ENCODE data around the gene CDK14.

The CDK14 gene

GRCh38 chr7:90897961-90898469 lies 301.9 kb downstream of the CDK14 start:
- no peak for TF ChIP-seq TCF12 (IDR thresholded peaks at IDR 0.05; ENCODE audit: low read depth)
- TF ChIP-seq EGR1 (IDR thresholded peaks at IDR 0.05): no peak
- TF ChIP-seq ZBTB7A (IDR thresholded peaks at IDR 0.05; ENCODE audit: low read depth): no peak
- no peak for TF ChIP-seq CREB1 (IDR thresholded peaks at IDR 0.05; ENCODE audit: low read depth)

DNA sequence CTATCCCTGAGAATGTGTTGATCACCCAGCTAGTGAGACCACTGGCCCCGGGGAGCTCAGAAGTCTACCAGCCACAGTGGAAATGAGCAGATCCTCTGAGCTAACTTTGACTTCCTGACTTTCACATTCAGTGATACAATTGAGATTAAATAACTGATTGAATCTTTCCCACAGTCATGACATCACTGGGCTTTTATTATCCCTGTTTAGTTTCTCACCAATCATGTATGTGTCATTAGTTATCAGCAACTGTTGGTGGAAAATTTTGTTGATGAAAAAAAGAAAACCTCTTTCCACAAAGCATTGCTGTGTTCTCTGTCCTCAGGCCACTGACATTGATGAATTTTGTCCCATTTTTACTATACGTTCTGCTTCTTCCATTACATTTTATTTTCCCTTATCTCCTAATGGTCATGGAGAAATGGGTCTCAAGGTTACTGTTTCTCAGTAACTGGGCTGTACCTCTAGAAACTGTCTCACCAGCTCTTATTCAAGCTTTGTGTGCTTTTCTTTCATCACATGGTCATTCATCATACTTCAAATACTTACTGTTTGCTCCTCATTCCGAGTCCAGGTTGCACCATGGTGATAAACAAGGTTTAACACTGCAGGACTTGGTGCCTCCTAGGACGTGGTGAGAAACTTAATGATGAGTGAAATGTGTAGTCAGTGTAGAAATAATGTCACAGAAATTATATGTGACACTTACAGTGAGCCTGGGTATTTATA lies 304.7 kb downstream of the CDK14 start:
- TF ChIP-seq CEBPB (IDR thresholded peaks at IDR 0.05) (no peak), YY1 (IDR thresholded peaks at IDR 0.05; ENCODE audit: low read depth) (no peak), TEAD4 (IDR thresholded peaks at IDR 0.05) (no peak), CREB1 (IDR thresholded peaks at IDR 0.05; ENCODE audit: low read depth) (no peak), EP300 (IDR thresholded peaks at IDR 0.05; ENCODE audit: borderline replicate concordance) (no peak), FOXM1 (IDR thresholded peaks at IDR 0.05; ENCODE audit: borderline replicate concordance, low read depth) (no peak)

DNA sequence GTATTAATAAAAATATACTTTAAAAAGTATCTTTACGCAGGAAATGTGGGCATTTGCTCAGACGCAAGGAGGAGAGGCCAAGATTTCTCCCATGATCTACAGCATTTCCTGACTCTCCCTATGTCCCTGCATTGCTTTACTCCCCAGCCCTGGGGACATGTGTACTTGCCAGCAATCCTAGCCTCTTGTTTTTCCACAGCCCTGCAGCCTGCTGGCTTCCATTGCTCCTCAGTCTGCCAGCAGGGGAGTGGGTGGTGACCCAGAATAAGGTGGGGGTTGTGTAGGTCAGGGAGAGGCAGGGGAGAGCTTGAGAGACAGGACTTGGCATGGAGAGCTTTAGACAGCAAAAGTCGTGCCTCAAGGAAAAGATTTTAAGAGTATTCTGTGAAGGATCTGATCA lies 307.7 kb downstream of the CDK14 start:
- TF ChIP-seq EP300 (IDR thresholded peaks at IDR 0.05; ENCODE audit: borderline replicate concordance): no peak

GRCh38 chr7:90910136-90910535 lies 314.0 kb downstream of the CDK14 start:
- TF ChIP-seq, protein P1, sequence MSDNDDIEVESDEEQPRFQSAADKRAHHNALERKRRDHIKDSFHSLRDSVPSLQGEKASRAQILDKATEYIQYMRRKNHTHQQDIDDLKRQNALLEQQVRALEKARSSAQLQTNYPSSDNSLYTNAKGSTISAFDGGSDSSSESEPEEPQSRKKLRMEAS (IDR thresholded peaks at IDR 0.05): no peak
- no peak for TF ChIP-seq ZBTB7A (IDR thresholded peaks at IDR 0.05; ENCODE audit: low read depth)
- no peak for TF ChIP-seq EGR1 (IDR thresholded peaks at IDR 0.05)
- TF ChIP-seq TAF1 (IDR thresholded peaks at IDR 0.05; ENCODE audit: low read depth): no peak
- TF ChIP-seq, protein P2, sequence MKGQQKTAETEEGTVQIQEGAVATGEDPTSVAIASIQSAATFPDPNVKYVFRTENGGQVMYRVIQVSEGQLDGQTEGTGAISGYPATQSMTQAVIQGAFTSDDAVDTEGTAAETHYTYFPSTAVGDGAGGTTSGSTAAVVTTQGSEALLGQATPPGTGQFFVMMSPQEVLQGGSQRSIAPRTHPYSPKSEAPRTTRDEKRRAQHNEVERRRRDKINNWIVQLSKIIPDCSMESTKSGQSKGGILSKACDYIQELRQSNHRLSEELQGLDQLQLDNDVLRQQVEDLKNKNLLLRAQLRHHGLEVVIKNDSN (IDR thresholded peaks at IDR 0.05): no peak

DNA sequence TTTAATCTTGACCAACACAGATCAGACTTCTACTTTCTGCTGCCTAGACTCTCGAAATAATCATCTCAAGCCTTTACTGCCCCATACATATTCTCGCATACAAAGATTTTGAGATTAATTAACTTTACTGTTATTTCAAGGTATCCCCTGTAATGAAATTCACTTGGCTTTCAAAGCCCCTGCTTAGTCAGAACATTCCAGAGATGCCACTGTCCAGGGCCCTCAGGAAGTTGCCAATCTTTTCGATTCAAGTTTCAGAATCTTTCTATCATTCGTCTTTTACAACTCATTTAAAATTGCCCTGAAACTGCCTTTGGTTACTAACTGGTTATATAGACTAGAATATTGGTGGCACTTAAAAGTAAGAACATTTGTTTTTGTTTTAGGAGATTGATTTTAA lies 320.2 kb downstream of the CDK14 start:
- TF ChIP-seq TEAD4 (IDR thresholded peaks at IDR 0.05): no peak
- no peak for TF ChIP-seq CEBPB (IDR thresholded peaks at IDR 0.05)
- TF ChIP-seq NFIC (IDR thresholded peaks at IDR 0.05): no peak
- no peak for TF ChIP-seq EP300 (IDR thresholded peaks at IDR 0.05; ENCODE audit: borderline replicate concordance)
- no peak for TF ChIP-seq TCF12 (IDR thresholded peaks at IDR 0.05; ENCODE audit: low read depth)
- no peak for TF ChIP-seq ZBTB7A (IDR thresholded peaks at IDR 0.05; ENCODE audit: low read depth)
- no peak for TF ChIP-seq CREB1 (IDR thresholded peaks at IDR 0.05; ENCODE audit: low read depth)
- TF ChIP-seq YY1 (IDR thresholded peaks at IDR 0.05; ENCODE audit: low read depth): no peak
- no peak for TF ChIP-seq TAF1 (IDR thresholded peaks at IDR 0.05; ENCODE audit: low read depth)
- no peak for TF ChIP-seq FOXM1 (IDR thresholded peaks at IDR 0.05; ENCODE audit: borderline replicate concordance, low read depth)
- TF ChIP-seq RAD21 (IDR thresholded peaks at IDR 0.05; ENCODE audit: low read depth): no peak

- no peak for TF ChIP-seq CREB1 (IDR thresholded peaks at IDR 0.05; ENCODE audit: low read depth)
- TF ChIP-seq, protein P3, sequence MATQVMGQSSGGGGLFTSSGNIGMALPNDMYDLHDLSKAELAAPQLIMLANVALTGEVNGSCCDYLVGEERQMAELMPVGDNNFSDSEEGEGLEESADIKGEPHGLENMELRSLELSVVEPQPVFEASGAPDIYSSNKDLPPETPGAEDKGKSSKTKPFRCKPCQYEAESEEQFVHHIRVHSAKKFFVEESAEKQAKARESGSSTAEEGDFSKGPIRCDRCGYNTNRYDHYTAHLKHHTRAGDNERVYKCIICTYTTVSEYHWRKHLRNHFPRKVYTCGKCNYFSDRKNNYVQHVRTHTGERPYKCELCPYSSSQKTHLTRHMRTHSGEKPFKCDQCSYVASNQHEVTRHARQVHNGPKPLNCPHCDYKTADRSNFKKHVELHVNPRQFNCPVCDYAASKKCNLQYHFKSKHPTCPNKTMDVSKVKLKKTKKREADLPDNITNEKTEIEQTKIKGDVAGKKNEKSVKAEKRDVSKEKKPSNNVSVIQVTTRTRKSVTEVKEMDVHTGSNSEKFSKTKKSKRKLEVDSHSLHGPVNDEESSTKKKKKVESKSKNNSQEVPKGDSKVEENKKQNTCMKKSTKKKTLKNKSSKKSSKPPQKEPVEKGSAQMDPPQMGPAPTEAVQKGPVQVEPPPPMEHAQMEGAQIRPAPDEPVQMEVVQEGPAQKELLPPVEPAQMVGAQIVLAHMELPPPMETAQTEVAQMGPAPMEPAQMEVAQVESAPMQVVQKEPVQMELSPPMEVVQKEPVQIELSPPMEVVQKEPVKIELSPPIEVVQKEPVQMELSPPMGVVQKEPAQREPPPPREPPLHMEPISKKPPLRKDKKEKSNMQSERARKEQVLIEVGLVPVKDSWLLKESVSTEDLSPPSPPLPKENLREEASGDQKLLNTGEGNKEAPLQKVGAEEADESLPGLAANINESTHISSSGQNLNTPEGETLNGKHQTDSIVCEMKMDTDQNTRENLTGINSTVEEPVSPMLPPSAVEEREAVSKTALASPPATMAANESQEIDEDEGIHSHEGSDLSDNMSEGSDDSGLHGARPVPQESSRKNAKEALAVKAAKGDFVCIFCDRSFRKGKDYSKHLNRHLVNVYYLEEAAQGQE (IDR thresholded peaks at IDR 0.05; ENCODE audit: low read depth): no peak
- TF ChIP-seq NFIC (IDR thresholded peaks at IDR 0.05): no peak
- TF ChIP-seq, protein P1 (IDR thresholded peaks at IDR 0.05): no peak
- no peak for TF ChIP-seq TEAD4 (IDR thresholded peaks at IDR 0.05)
- no peak for TF ChIP-seq EGR1 (IDR thresholded peaks at IDR 0.05)
- TF ChIP-seq, protein P2 (IDR thresholded peaks at IDR 0.05): no peak
- no peak for TF ChIP-seq YY1 (IDR thresholded peaks at IDR 0.05; ENCODE audit: low read depth)
- no peak for TF ChIP-seq TAF1 (IDR thresholded peaks at IDR 0.05; ENCODE audit: low read depth)
- TF ChIP-seq TCF12 (IDR thresholded peaks at IDR 0.05; ENCODE audit: low read depth): no peak
- no peak for TF ChIP-seq FOXM1 (IDR thresholded peaks at IDR 0.05; ENCODE audit: borderline replicate concordance, low read depth)
- no peak for TF ChIP-seq EP300 (IDR thresholded peaks at IDR 0.05; ENCODE audit: borderline replicate concordance)
- no peak for TF ChIP-seq CEBPB (IDR thresholded peaks at IDR 0.05)
- no peak for TF ChIP-seq RAD21 (IDR thresholded peaks at IDR 0.05; ENCODE audit: low read depth)
- no peak for TF ChIP-seq ZBTB7A (IDR thresholded peaks at IDR 0.05; ENCODE audit: low read depth)
These were observed 321.4 kb downstream of the CDK14 start for GRCh38 chr7:90917539-90917938.

DNA sequence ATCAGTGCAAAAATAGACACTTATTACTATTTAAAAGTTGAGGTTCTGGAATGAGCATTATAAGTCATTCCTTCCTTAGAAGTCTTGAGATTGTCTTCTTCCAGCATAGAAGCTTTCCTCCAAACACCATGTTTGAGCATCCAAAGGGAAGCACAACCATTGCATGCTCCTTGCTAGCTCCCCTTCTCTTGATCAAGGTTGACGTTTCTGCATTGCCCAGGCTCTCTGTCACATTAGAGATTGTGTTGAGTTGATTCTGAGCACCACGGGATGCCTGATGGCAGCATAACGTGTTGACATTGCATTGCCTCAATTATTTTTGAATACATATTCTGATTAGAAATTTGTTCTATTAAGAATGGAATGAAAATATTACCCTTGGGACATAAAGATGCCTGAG lies 322.2 kb downstream of the CDK14 start:
- TF ChIP-seq NFIC (IDR thresholded peaks at IDR 0.05) (no peak), TEAD4 (IDR thresholded peaks at IDR 0.05) (no peak), FOXM1 (IDR thresholded peaks at IDR 0.05; ENCODE audit: borderline replicate concordance, low read depth) (no peak), YY1 (IDR thresholded peaks at IDR 0.05; ENCODE audit: low read depth) (no peak), EP300 (IDR thresholded peaks at IDR 0.05; ENCODE audit: borderline replicate concordance) (no peak), EGR1 (IDR thresholded peaks at IDR 0.05) (no peak), CEBPB (IDR thresholded peaks at IDR 0.05) (no peak), TCF12 (IDR thresholded peaks at IDR 0.05; ENCODE audit: low read depth) (no peak), RAD21 (IDR thresholded peaks at IDR 0.05; ENCODE audit: low read depth) (no peak), TAF1 (IDR thresholded peaks at IDR 0.05; ENCODE audit: low read depth) (no peak), ZBTB7A (IDR thresholded peaks at IDR 0.05; ENCODE audit: low read depth) (no peak), CREB1 (IDR thresholded peaks at IDR 0.05; ENCODE audit: low read depth) (no peak)
- TF ChIP-seq, protein P1 (IDR thresholded peaks at IDR 0.05): no peak
- TF ChIP-seq, protein P3 (IDR thresholded peaks at IDR 0.05; ENCODE audit: low read depth): no peak
- TF ChIP-seq, protein P2 (IDR thresholded peaks at IDR 0.05): no peak
